SK-N-SH (cell line): Measurements from ENCODE around the gene CDIPT. TPM values are rescaled to one million over a fixed set of nuclear protein-coding genes. Genes with fewer than 3 reads are reported as not detected.
A peak's percentile ranks its signal among the peaks of the same experiment; 100 is the strongest.

Experiments used
- CTCF ChIA-PET: fragments of 300-600, 350-600 bp; formaldehyde crosslinking; extraction: SDS; loops from one replicate; lab custom pipeline; 2021; lab: Yijun Ruan, JAX
- POLR2A ChIA-PET: fragments of 350-600 bp; sonication (Branson Sonifier 250); formaldehyde crosslinking; extraction: SDS; loops from one replicate; lab custom pipeline; 2020; ENCODE audit warnings: antibody characterized with exemption, inconsistent platforms; lab: Yijun Ruan, JAX
- DNase-seq: peaks from one replicate; pipeline ENCODE4 v3.0.0; 2012
- H2AFZ ChIP-seq: fragments of 200-600 bp; sonication (generic); 2 replicates; pipeline ENCODE4 v1.8.1; 2016; ENCODE audit warnings: antibody characterized with exemption, mild to moderate bottlenecking, low read depth
- H3F3A ChIP-seq: fragments of 200-600 bp; sonication (generic); replicated peaks from 2 replicates; pipeline ENCODE3; 2016; ENCODE audit warnings: antibody characterized with exemption, mild to moderate bottlenecking; ENCODE audit not compliant: insufficient read depth
- H3K27ac ChIP-seq, 2 experiments: fragments of 200-500 bp in 1 of 2; fragments of 200-600 bp in 1 of 2; sonication (Bioruptor generic) in 1 of 2; sonication (generic), shearing (Covaris generic) in 1 of 2; 2 replicates each; pipeline versions ENCODE4 v1.5.1 to v1.6.1; 2014 to 2016; ENCODE audit warnings: low read depth in 2 of 2, inconsistent platforms in 1 of 2, low read length in 1 of 2, mild to moderate bottlenecking in 1 of 2, mixed read lengths in 1 of 2
- H3K27me3 ChIP-seq: fragments of 200-600 bp; sonication (generic), shearing (Covaris generic); 2 replicates; pipeline ENCODE4 v1.6.1; 2016; ENCODE audit warnings: mixed run types; ENCODE audit not compliant: insufficient read depth
- H3K36me3 ChIP-seq, 2 experiments: fragments of 200-500 bp in 1 of 2; fragments of 200-600 bp in 1 of 2; sonication (Bioruptor generic) in 1 of 2; sonication (generic) in 1 of 2; replicated peaks in 1 of 2; 2 replicates each; pipeline versions ENCODE3 to v1.5.1; 2014 to 2016; ENCODE audit warnings: low read length in 1 of 2, mild to moderate bottlenecking in 1 of 2; ENCODE audit not compliant: insufficient read depth in 2 of 2, control insufficient read depth in 1 of 2
- H3K4me1 ChIP-seq, 2 experiments: fragments of 200-500 bp in 1 of 2; fragments of 200-600 bp in 1 of 2; sonication (Bioruptor generic) in 1 of 2; sonication (generic), shearing (Covaris generic) in 1 of 2; 2 replicates each; pipeline versions ENCODE4 v1.5.1 to v1.6.1; 2014 to 2016; ENCODE audit warnings: low read depth in 1 of 2, low read length in 1 of 2, mixed run types in 1 of 2; ENCODE audit not compliant: insufficient read depth in 2 of 2, control insufficient read depth in 1 of 2
- H3K4me2 ChIP-seq: fragments of 200-600 bp; sonication (generic), shearing (Covaris generic); 2 replicates; pipeline ENCODE4 v1.6.1; 2017; ENCODE audit warnings: mixed run types
- H3K4me3 ChIP-seq, 2 experiments: fragments of 200-500 bp in 1 of 2; fragments of 200-600 bp in 1 of 2; sonication (Bioruptor generic) in 1 of 2; sonication (generic), shearing (Covaris generic) in 1 of 2; 2 replicates each; pipeline versions ENCODE4 v1.5.1 to v1.8.1; 2014 to 2016; ENCODE audit warnings: low read depth in 2 of 2, inconsistent platforms in 1 of 2, low read length in 1 of 2, mild to moderate bottlenecking in 1 of 2, mixed read lengths in 1 of 2, moderate library complexity in 1 of 2
- H3K79me2 ChIP-seq: fragments of 200-600 bp; sonication (generic); 2 replicates; pipeline ENCODE4 v1.8.1; 2017; ENCODE audit warnings: mild to moderate bottlenecking; ENCODE audit not compliant: insufficient read depth
- H3K9ac ChIP-seq: fragments of 200-600 bp; sonication (generic); 2 replicates; pipeline ENCODE4 v1.6.1; 2017; ENCODE audit warnings: mixed run types
- H3K9me2 ChIP-seq: fragments of 200-600 bp; sonication (generic); 2 replicates; pipeline ENCODE4 v1.6.1; 2017; ENCODE audit warnings: mixed run types
- H3K9me3 ChIP-seq: fragments of 200-600 bp; sonication (generic); 2 replicates; pipeline ENCODE4 v1.6.1; 2017; ENCODE audit warnings: mixed run types, mild to moderate bottlenecking, moderate library complexity
- H4K20me1 ChIP-seq: fragments of 200-600 bp; sonication (generic); 2 replicates; pipeline ENCODE4 v1.6.1; 2017; ENCODE audit warnings: mild to moderate bottlenecking, mixed run types; ENCODE audit not compliant: insufficient read depth
- CHD2 ChIP-seq: fragments of 150-350 bp; IDR thresholded peaks from 2 replicates; pipeline ENCODE4 v1.6.1; 2018; ENCODE audit warnings: low read length; ENCODE audit not compliant: partially characterized antibody
- FOXM1 ChIP-seq: IDR thresholded peaks from 2 replicates; pipeline ENCODE4 v1.4.0; 2012; ENCODE audit warnings: low read depth, mild to moderate bottlenecking
- MAX ChIP-seq: IDR thresholded peaks from 2 replicates; pipeline ENCODE4 v1.4.0; 2012; ENCODE audit warnings: low read depth
- PBX3 ChIP-seq: IDR thresholded peaks from 2 replicates; pipeline ENCODE4; 2012
- RAD21 ChIP-seq: IDR thresholded peaks from 2 replicates; pipeline ENCODE4 v1.6.1; 2012; ENCODE audit warnings: mild to moderate bottlenecking, low read length
- RFX5 ChIP-seq: IDR thresholded peaks from 2 replicates; pipeline ENCODE4 v1.6.1; 2012; ENCODE audit warnings: mild to moderate bottlenecking, improper control_type of control experiment, low read length
- SIN3A ChIP-seq: IDR thresholded peaks from 2 replicates; pipeline ENCODE4 v1.6.1; 2012; ENCODE audit warnings: low read depth, mild to moderate bottlenecking, low read length, moderate library complexity, borderline replicate concordance
- SMC3 ChIP-seq: IDR thresholded peaks from 2 replicates; pipeline ENCODE4 v1.6.1; 2012; ENCODE audit warnings: low read depth, low read length, improper control_type of control experiment
- TEAD4 ChIP-seq: IDR thresholded peaks from 2 replicates; pipeline ENCODE4 v1.4.0; 2012; ENCODE audit warnings: mild to moderate bottlenecking, borderline replicate concordance; ENCODE audit not compliant: insufficient read depth
- WGBS: methylation state at CpG from one replicate; pipeline ENCODE4 v1.1.6; 2017; ENCODE audit warnings: low lambda C conversion rate; 5-methylcytosine and 5-hydroxymethylcytosine counted together
- polyA plus RNA-seq, 3 experiments: library from polyadenylated mRNA; depleted of rRNA; stranded (reverse); fragments of >200 nt; gene quantifications; 2 replicates each; pipeline ENCODE4 v1.2.3, GENCODE V29; 2012

Gene CDIPT
- polyA plus RNA-seq, 1 of the 3 experiments (the other 2 are of a cell fraction) = 90.7 TPM

- Histone ChIP-seq H3F3A (no peaks in the 10 kb centered on the region), H2AFZ (peak overlapping the region; percentile 67; the same call in 1 of the 2 replicates), H3K79me2 (peaks cover 18% of the 10 kb centered on the region), H3K36me3 (peaks cover 5 to 12% of the 10 kb centered on the region in 2 experiments), H3K4me3 (peak overlapping the region; percentile 15 to 90; a peak in 3 of 4 replicates), H3K4me2 (no peak overlapping the region), H3K27me3 (no peaks in the 10 kb centered on the region), H3K4me1 (peaks cover 0 to 17% of the 10 kb centered on the region in 2 experiments; a peak in 1 of 4 replicates), H3K27ac (no peak overlapping the region; a peak in 2 of 4 replicates), H3K9me3 (no peaks in the 10 kb centered on the region), H3K9ac (no peak overlapping the region; the same call in 1 of the 2 replicates), H4K20me1 (no peaks in the 10 kb centered on the region), H3K9me2 (no peaks in the 10 kb centered on the region)
- no peak for DNase-seq
- no peak for TF ChIP-seq CHD2
- no peak for TF ChIP-seq TEAD4
- WGBS = 38% methylated on average over 14 of the region's 16 CpGs
- ChIA-PET POLR2A (interaction anchor here (1.0 to 1.1 kb wide), 2 partner anchors 15 to 48 kb away, joined by 4 to 7 read pairs; partner anchors contain the start of gene PAGR1), CTCF (interaction anchor here (1.0 to 1.6 kb wide), 14 partner anchors 8 to 229 kb away, joined by 3 to 6 read pairs (median 5); partner anchors contain the start of genes KIF22, TAOK2 and TLCD3B)
Observed at GRCh38 chr16:29863669-29863984, 601 bp upstream of the CDIPT start.

- peaks cover 18% of the 10 kb centered on the region for H3K79me2 ChIP-seq
- no peak for TF ChIP-seq RFX5
- TF ChIP-seq CHD2 = no peak
- peak; percentile 26; the same call in 1 of the 2 replicates for TF ChIP-seq SMC3
- TF ChIP-seq RAD21 = peak; percentile 34
- no peak for TF ChIP-seq FOXM1
- peak; percentile 34; the same call in 1 of the 2 replicates for TF ChIP-seq MAX
- 0 out of 2 replicates have a peak, but pooled peaks have one; percentile 8 for TF ChIP-seq SIN3A
- no peak for TF ChIP-seq PBX3
- H3F3A ChIP-seq = peaks cover 4% of the 10 kb centered on the region
- H3K9me3 ChIP-seq = no peaks in the 10 kb centered on the region
- POLR2A ChIA-PET = interaction anchor here (1.0 to 1.1 kb wide), 2 partner anchors 16 to 54 kb away, joined by 3 to 4 read pairs; no protein-coding TSS in a partner anchor
- H3K4me3 ChIP-seq = peak overlapping the region; percentile 81 to 90
- H3K27me3 ChIP-seq = no peaks in the 10 kb centered on the region
- 7% methylated on average over 9 of the region's 27 CpGs for WGBS
- no peaks in the 10 kb centered on the region for H4K20me1 ChIP-seq
- peaks cover 5 to 14% of the 10 kb centered on the region in 2 experiments for H3K36me3 ChIP-seq
- H2AFZ ChIP-seq = peak overlapping the region; percentile 77
- peaks cover 0 to 17% of the 10 kb centered on the region in 2 experiments; a peak in 1 of 4 replicates for H3K4me1 ChIP-seq
- CTCF ChIA-PET = interaction anchor here (0.7 to 3.2 kb wide), 11 partner anchors 12 to 170 kb away, joined by 3 to 13 read pairs (median 5); partner anchors contain the start of genes KIF22, SEZ6L2 and TLCD3B
- H3K9me2 ChIP-seq = no peaks in the 10 kb centered on the region
- peak overlapping the region; percentile 98 for H3K4me2 ChIP-seq
- peak overlapping the region; percentile 88 to 95; a peak in 3 of 4 replicates for H3K27ac ChIP-seq
- DNase-seq = peak; percentile 63
- H3K9ac ChIP-seq = peak overlapping the region; percentile 79
Observed at GRCh38 chr16:29862383-29862883, 593 bp downstream of the CDIPT start.
